GM13977 (cell line): Measurements from ENCODE around the gene COX20.
"Not testable (repeated sequence)": the region's sequence is repeated elsewhere in the genome, so short reads cannot be mapped to it uniquely, and the experiment has no call there.

Experiments used
- DNase-seq: peaks from one replicate; pipeline ENCODE4 v3.0.0; 2012; ENCODE audit warnings: low spot score
- in situ Hi-C: fragments of 300-500 bp; cut with MboI; formaldehyde crosslinking; loops from one replicate; pipeline ENCODE4 v1.12.0; 2022; ENCODE audit warnings: low sequenced_read_pairs, low pct_unique_long_range_greater_than_20kb, mixed read lengths, inconsistent platforms; ENCODE audit not compliant: unreplicated experiment
- TF ChIP-seq, protein P1 (sequence below): IDR thresholded peaks from 2 replicates; pipeline ENCODE4 v1.5.1; 2012; ENCODE audit warnings: mild to moderate bottlenecking, control low read depth; ENCODE audit not compliant: insufficient read depth; ENCODE audit errors: extremely low read depth, missing control alignments

COX20 gene

DNA sequence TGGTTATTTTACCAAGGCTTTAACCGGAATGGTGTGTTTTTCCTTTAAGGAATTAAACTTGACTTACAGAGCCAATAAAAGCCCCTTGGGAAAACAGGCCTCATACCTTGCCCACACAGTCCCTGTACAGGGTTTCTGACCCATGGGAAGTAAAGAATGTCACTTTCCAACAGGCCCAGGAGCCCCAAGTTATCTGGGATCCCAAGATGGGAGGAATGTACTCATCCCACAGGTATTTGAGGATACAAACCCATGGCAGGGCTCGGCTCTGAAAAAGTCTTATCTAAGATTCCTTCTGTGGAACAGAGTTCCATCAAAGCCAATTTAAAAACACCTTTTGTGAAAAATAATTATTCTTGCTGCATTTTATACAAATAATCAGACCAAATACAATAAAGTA lies 15.3 kb upstream of the COX20 start:
- in situ Hi-C loops: no loop called here
- no peak for DNase-seq
- TF ChIP-seq, protein P1, sequence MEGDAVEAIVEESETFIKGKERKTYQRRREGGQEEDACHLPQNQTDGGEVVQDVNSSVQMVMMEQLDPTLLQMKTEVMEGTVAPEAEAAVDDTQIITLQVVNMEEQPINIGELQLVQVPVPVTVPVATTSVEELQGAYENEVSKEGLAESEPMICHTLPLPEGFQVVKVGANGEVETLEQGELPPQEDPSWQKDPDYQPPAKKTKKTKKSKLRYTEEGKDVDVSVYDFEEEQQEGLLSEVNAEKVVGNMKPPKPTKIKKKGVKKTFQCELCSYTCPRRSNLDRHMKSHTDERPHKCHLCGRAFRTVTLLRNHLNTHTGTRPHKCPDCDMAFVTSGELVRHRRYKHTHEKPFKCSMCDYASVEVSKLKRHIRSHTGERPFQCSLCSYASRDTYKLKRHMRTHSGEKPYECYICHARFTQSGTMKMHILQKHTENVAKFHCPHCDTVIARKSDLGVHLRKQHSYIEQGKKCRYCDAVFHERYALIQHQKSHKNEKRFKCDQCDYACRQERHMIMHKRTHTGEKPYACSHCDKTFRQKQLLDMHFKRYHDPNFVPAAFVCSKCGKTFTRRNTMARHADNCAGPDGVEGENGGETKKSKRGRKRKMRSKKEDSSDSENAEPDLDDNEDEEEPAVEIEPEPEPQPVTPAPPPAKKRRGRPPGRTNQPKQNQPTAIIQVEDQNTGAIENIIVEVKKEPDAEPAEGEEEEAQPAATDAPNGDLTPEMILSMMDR: no peak

DNA sequence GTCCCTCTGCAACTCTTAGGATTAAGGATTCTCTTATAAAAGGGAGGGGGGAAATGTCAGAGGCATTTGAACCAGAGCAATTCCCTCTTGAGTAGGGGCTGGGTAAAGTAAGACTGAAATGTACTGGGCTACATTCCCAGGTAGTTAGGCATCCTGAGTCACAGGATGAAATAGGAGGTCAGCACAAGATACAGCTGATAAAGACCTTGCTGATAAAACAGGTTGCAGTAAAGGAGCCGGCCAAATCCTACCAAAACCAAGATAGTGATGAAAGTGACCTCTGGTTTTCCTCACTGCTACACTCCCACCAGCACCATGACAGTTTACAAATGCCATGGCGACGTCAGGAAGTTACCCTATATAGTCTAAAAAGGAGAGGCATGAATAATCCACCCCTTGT lies 14.3 kb upstream of the COX20 start:
- in situ Hi-C loops: no loop called here
- TF ChIP-seq, protein P1: no peak
- no peak for DNase-seq

DNA sequence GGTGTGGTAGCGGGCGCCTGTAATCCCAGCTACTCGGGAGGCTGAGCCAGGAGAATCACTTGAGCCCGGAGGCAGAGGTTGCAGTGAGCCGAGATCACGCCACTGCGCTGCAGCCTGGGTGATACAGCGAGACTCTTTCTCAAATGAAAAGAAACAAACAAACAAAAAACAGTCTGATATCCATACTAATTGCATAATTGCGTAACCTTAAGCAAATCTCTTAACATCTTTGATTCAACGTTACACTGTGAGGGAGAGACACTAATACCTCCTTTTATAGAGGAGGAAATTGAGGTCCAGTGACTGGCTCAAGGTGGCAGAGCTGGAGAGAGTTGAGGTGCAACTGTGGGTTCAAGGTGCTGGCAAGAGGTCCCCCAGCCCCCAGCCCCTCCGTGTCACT lies 12.6 kb upstream of the COX20 start:
- no peak for DNase-seq
- in situ Hi-C loops: no loop called here

DNA sequence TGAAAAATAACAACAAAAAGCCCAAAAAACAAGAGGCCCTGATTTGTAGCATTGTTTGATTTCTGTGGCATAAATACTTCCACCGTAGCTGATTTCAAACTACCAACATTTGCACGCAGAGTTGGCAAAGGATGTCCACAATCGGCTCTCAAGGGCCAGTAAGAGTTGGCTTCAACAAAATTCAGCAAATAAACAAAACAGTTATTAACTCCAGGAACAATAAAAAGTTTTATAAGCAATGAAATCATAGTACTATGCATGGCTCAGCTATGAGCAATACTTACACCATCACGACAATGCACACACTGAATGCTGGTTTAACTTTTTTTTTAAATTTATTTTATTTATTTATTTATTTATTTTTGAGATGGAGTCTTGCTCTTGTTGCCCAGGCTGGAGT lies 8.7 kb upstream of the COX20 start:
- in situ Hi-C loops: no loop called here
- TF ChIP-seq, protein P1: no peak
- no peak for DNase-seq

More for the DNA sequence above, 12.6 kb upstream of the COX20 start:
- TF ChIP-seq, protein P1: no peak

DNA sequence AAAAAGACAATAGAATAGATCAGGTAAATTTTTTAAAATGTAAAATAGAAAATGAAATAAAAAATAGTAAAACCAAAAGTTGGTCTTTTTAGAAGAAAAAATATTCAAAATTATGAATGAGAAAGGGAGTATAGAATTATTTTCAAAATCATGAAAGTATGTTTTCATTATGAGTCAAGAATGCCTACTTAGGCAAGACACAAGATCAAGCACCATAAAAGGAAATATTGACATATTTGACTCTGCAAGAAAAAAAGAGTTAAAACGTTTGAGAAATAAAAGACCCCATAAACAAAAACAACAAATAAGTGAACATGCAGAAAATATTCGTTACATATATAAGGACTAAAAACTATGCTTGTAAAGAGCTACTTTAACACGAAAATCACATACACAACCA lies 4.8 kb upstream of the COX20 start:
- in situ Hi-C loops: no loop called here
- TF ChIP-seq, protein P1: no peak
- no peak for DNase-seq

DNA sequence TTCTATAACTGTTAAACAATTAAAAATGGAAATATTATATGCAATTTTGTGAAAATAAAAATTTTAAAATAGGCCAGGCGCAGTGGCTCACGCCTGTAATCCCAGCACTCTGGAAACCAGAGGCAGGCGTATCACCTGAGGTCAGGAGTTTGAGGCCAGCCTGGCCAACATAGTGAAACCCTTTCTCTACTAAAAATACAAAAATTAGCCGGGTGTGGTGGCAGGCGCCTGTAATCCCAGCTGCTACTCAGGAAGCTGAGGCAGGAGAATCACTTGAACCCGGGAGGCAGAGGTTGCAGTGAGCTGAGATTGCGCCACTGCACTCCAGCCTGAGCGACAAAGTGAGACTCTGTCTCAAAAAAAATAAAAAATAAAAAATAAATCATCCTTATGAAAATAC lies 2.2 kb upstream of the COX20 start:
- DNase-seq, in situ Hi-C loops: not testable (repeated sequence)

DNA sequence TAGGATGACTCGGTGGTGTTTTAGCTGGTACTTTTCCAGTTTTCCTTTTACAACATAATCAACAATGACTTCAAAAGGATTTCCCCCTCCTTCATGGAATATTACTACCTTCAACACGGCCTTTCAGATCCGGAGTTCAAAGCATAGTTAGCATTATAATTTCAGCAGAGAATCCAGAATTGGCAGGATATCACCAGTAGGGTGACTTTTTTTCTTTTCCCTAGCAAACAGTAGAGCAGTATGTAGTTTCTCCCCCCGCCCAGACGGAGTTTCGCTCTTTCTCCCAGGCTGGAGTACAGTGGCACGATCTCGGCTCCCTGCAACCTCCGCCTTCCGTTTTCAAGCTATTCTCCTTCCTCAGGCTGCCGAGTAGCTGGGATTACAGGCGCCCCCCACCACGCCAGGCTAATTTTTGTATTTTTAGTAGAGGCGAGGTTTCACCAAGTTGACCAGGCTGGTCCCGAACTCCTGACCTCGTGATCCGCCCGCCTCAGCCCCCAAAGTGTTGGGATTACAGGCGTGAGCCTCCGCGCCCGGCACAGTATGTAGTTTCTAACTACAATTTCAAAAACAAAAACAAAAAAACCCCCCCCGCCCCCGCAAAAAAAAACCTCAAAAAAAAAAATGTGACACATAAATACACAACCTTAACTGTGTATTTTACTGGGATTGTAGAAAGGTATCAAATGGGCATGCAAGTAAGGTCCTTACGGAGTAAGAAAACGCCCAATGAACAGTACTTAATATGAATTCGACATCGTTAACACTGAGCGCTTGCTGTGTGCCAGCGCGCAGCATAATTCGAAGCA lies 1.5 kb upstream of the COX20 start:
- in situ Hi-C loops: no loop called here

More for the DNA sequence above, 1.5 kb upstream of the COX20 start:
- TF ChIP-seq, protein P1: no peak
- peak; percentile 46 for DNase-seq
